Measurements from ENCODE around the gene RAN.

GRCh38 chr12:130835436-130835835 is 36.4 kb upstream of the RAN start:
- TF ChIP-seq, protein P1, sequence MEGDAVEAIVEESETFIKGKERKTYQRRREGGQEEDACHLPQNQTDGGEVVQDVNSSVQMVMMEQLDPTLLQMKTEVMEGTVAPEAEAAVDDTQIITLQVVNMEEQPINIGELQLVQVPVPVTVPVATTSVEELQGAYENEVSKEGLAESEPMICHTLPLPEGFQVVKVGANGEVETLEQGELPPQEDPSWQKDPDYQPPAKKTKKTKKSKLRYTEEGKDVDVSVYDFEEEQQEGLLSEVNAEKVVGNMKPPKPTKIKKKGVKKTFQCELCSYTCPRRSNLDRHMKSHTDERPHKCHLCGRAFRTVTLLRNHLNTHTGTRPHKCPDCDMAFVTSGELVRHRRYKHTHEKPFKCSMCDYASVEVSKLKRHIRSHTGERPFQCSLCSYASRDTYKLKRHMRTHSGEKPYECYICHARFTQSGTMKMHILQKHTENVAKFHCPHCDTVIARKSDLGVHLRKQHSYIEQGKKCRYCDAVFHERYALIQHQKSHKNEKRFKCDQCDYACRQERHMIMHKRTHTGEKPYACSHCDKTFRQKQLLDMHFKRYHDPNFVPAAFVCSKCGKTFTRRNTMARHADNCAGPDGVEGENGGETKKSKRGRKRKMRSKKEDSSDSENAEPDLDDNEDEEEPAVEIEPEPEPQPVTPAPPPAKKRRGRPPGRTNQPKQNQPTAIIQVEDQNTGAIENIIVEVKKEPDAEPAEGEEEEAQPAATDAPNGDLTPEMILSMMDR (IDR thresholded peaks at IDR 0.05), result no peak
- TF ChIP-seq POLR2AphosphoS5 (IDR thresholded peaks at IDR 0.05), result no peak
